Cerebellar cortex (tissue), 1 donor: Measurements from ENCODE around the gene DLG4.
A peak's percentile ranks its signal among the peaks of the same experiment; 100 is the strongest.

Experiments used
- DNase-seq: peaks from one replicate; pipeline ENCODE4 v3.0.0-alpha.2; 2015; ENCODE audit warnings: low spot score

The DLG4 gene

GRCh38 chr17:7219812-7220592 lies at the start of gene DLG4, which contains the start of gene ACADVL:
TSS of gene DLG4 (minus strand) at chr17:7219836.
TSS of gene ACADVL (plus strand) at chr17:7219938. CDS start at chr17:7219985, 47 bp downstream.
- DNase-seq: peak; percentile 88

- DNase-seq: no peak
These were observed 47.1 kb upstream of the DLG4 start for GRCh38 chr17:7266784-7267183.

- no peak for DNase-seq
These were observed 44.1 kb upstream of the DLG4 start for GRCh38 chr17:7263801-7264078.

- DNase-seq: no peak
These were observed 43.5 kb upstream of the DLG4 start for GRCh38 chr17:7262935-7263800.

GRCh38 chr17:7262192-7262934 lies 42.7 kb upstream of the DLG4 start, which contains the start of gene CLDN7:
TSS of gene CLDN7 (minus strand) at chr17:7262478. CDS start at chr17:7262043, 435 bp downstream.
- DNase-seq: no peak

GRCh38 chr17:7261379-7262191 lies 41.9 kb upstream of the DLG4 start:
- no peak for DNase-seq

- DNase-seq: no peak
These were observed 41.2 kb upstream of the DLG4 start for GRCh38 chr17:7260651-7261378.

- DNase-seq: no peak
These were observed 40.5 kb upstream of the DLG4 start for GRCh38 chr17:7260151-7260550.

- no peak for DNase-seq
These were observed 39.9 kb upstream of the DLG4 start for GRCh38 chr17:7259555-7259889.

GRCh38 chr17:7258731-7259554 lies 39.3 kb upstream of the DLG4 start:
- no peak for DNase-seq

- no peak for DNase-seq
These were observed 37.3 kb upstream of the DLG4 start for GRCh38 chr17:7256766-7257456.

- no peak for DNase-seq
These were observed 34.9 kb upstream of the DLG4 start for GRCh38 chr17:7254511-7254910.

- DNase-seq: no peak
These were observed 33.4 kb upstream of the DLG4 start for GRCh38 chr17:7253082-7253481.

GRCh38 chr17:7252176-7253043 lies 32.8 kb upstream of the DLG4 start, which contains the start of gene ELP5:
TSS of gene ELP5 (plus strand) at chr17:7252215. CDS start at chr17:7252551, 336 bp downstream.
- peak; percentile 94 for DNase-seq

GRCh38 chr17:7251661-7252175 lies 32.1 kb upstream of the DLG4 start, which contains the start of gene CTDNEP1:
TSS of gene CTDNEP1 (minus strand) at chr17:7251734. CDS start at chr17:7251296, 438 bp downstream.
- DNase-seq: peak; percentile 100

- DNase-seq: no peak
These were observed 31.3 kb upstream of the DLG4 start for GRCh38 chr17:7250695-7251627.

- no peak for DNase-seq
These were observed 30.2 kb upstream of the DLG4 start for GRCh38 chr17:7249830-7250229.
